Measurements from ENCODE around the gene LRRC41.
"Not testable (repeated sequence)": the region's sequence is repeated elsewhere in the genome, so short reads cannot be mapped to it uniquely, and the experiment has no call there.

LRRC41 gene

GRCh38 chr1:46244656-46245371, 58.6 kb downstream of the LRRC41 start:
- DNase-seq (ENCODE audit: low read depth) = no peak

- DNase-seq (ENCODE audit: low read depth) = not testable (repeated sequence)
Observed at GRCh38 chr1:46243831-46244230, 59.6 kb downstream of the LRRC41 start.

GRCh38 chr1:46242918-46243317, 60.5 kb downstream of the LRRC41 start:
- no peak for DNase-seq (ENCODE audit: low read depth)

- not testable (repeated sequence) for DNase-seq (ENCODE audit: low read depth)
Observed at GRCh38 chr1:46241733-46242132, 61.7 kb downstream of the LRRC41 start.

GRCh38 chr1:46238865-46239264, 64.6 kb downstream of the LRRC41 start:
- DNase-seq (ENCODE audit: low read depth) = not testable (repeated sequence)

GRCh38 chr1:46236882-46237281, 66.5 kb downstream of the LRRC41 start:
- DNase-seq (ENCODE audit: low read depth) = no peak

GRCh38 chr1:46231231-46231630, 72.2 kb downstream of the LRRC41 start:
- DNase-seq (ENCODE audit: low read depth) = not testable (repeated sequence)

Data from stimulated activated CD8-positive, alpha-beta memory T cell treated with anti-CD3 and anti-CD28 coated beads, Interleukin-12 subunit alpha, Interleukin-12 subunit beta, amount 100 ng/mL, for 4 hours (primary cell).